ENCODE measurements around the gene PDZK1IP1.

- no peak for TF ChIP-seq CTCF (IDR thresholded peaks at IDR 0.05)
- TF ChIP-seq POLR2A (IDR thresholded peaks at IDR 0.05): no peak
Observed at GRCh38 chr1:47183308-47184089, 6.3 kb downstream of the PDZK1IP1 start.

All from adrenal gland (tissue), 5 donors.